SK-N-SH treated with all-trans-retinoic acid at 6 μM for 48 hours (cell line): ENCODE measurements around the gene SBNO1.
"Not testable (repeated sequence)": the region's sequence is repeated elsewhere in the genome, so short reads cannot be mapped to it uniquely, and the experiment has no call there.

ENCODE experiments used
- ATAC-seq: fragments of 200-7000 bp; cut with Tn5 transposase; 3 replicates; pipeline ENCODE4 v1.9.1; 2020; ENCODE audit warnings: mild to moderate bottlenecking, moderate library complexity
- ARNTL ChIP-seq: fragments of 450-650 bp; formaldehyde crosslinking; IDR thresholded peaks from 2 replicates; pipeline ENCODE4 v1.5.0; 2020; ENCODE audit warnings: low read depth, mild to moderate bottlenecking, moderate library complexity, borderline replicate concordance
- BACH2 ChIP-seq: fragments of 250-450 bp; sonication (Bioruptor Pico); IDR thresholded peaks from 2 replicates; pipeline ENCODE4 v1.9.0; 2021; ENCODE audit warnings: mild to moderate bottlenecking, borderline replicate concordance
- CREB5 ChIP-seq: fragments of 250-450 bp; sonication (Bioruptor Pico); IDR thresholded peaks from 2 replicates; pipeline ENCODE4 v1.5.1; 2020; ENCODE audit warnings: low read depth, mild to moderate bottlenecking, moderate library complexity
- CSDC2 ChIP-seq: fragments of 250-450 bp; sonication (Bioruptor Pico); IDR thresholded peaks from 2 replicates; pipeline ENCODE4 v1.5.0; 2020; ENCODE audit warnings: mild to moderate bottlenecking, moderate library complexity
- CSRNP3 ChIP-seq: fragments of 250-450 bp; sonication (Bioruptor Pico); IDR thresholded peaks from 2 replicates; pipeline ENCODE4 v1.5.1; 2021; ENCODE audit warnings: mild to moderate bottlenecking, moderate library complexity
- ESRRG ChIP-seq: fragments of 250-450 bp; sonication (Bioruptor Pico); IDR thresholded peaks from 2 replicates; pipeline ENCODE4 v1.6.1; 2021; ENCODE audit warnings: mild to moderate bottlenecking
- GLIS3 ChIP-seq: fragments of 250-450 bp; sonication (Bioruptor Pico); IDR thresholded peaks from 2 replicates; pipeline ENCODE4 v1.5.0; 2020; ENCODE audit warnings: mild to moderate bottlenecking, moderate library complexity
- ISL1 ChIP-seq: fragments of 250-450 bp; sonication (Bioruptor Pico); IDR thresholded peaks from 2 replicates; pipeline ENCODE4 v2.1.2; 2022; ENCODE audit warnings: mild to moderate bottlenecking, moderate library complexity
- OSR1 ChIP-seq: fragments of 250-450 bp; sonication (Bioruptor Pico); IDR thresholded peaks from 2 replicates; pipeline ENCODE4 v1.8.0; 2022; ENCODE audit warnings: moderate library complexity, mild to moderate bottlenecking, inconsistent platforms
- PATZ1 ChIP-seq: fragments of 250-450 bp; sonication (Bioruptor Pico); IDR thresholded peaks from 2 replicates; pipeline ENCODE4 v1.8.0; 2020; ENCODE audit warnings: mild to moderate bottlenecking, moderate library complexity, borderline replicate concordance
- PPARA ChIP-seq: fragments of 250-450 bp; sonication (Bioruptor Pico); IDR thresholded peaks from 2 replicates; pipeline ENCODE4 v1.5.0; 2020; ENCODE audit warnings: mild to moderate bottlenecking, borderline replicate concordance
- RARB ChIP-seq: fragments of 250-450 bp; sonication (Bioruptor Pico); IDR thresholded peaks from 2 replicates; pipeline ENCODE4 v1.8.0; 2021; ENCODE audit warnings: mild to moderate bottlenecking, moderate library complexity
- SNAI2 ChIP-seq: fragments of 250-450 bp; sonication (Bioruptor Pico); IDR thresholded peaks from 2 replicates; pipeline ENCODE4 v1.5.0; 2020; ENCODE audit warnings: mild to moderate bottlenecking, moderate library complexity
- TCF4 ChIP-seq: fragments of 250-450 bp; sonication (Bioruptor Pico); IDR thresholded peaks from 2 replicates; pipeline ENCODE4 v1.8.0; 2021; ENCODE audit warnings: mild to moderate bottlenecking, moderate library complexity, borderline replicate concordance
- TOX ChIP-seq: fragments of 250-450 bp; sonication (Bioruptor Pico); IDR thresholded peaks from 2 replicates; pipeline ENCODE4 v1.8.0; 2021; ENCODE audit warnings: mild to moderate bottlenecking, moderate library complexity, borderline replicate concordance
- ZC3H10 ChIP-seq: fragments of 250-450 bp; sonication (Bioruptor Pico); IDR thresholded peaks from 2 replicates; pipeline ENCODE4 v1.5.1; 2021; ENCODE audit warnings: mild to moderate bottlenecking, moderate library complexity
- ZFP3 ChIP-seq: fragments of 250-450 bp; sonication (Bioruptor Pico); IDR thresholded peaks from 2 replicates; pipeline ENCODE4 v1.5.0; 2020; ENCODE audit warnings: mild to moderate bottlenecking, moderate library complexity
- ZFP30 ChIP-seq: fragments of 450-650 bp; formaldehyde crosslinking; IDR thresholded peaks from 2 replicates; pipeline ENCODE4 v1.5.0; 2022; ENCODE audit warnings: mild to moderate bottlenecking, moderate library complexity
- ZNF565 ChIP-seq: fragments of 450-650 bp; formaldehyde crosslinking; conservative IDR thresholded peaks from 2 replicates; pipeline ENCODE4 v1.5.0; 2020; ENCODE audit warnings: low read depth, mild to moderate bottlenecking, moderate library complexity
- ZNF70 ChIP-seq: fragments of 450-650 bp; formaldehyde crosslinking; IDR thresholded peaks from 2 replicates; pipeline ENCODE4 v1.5.0; 2020; ENCODE audit warnings: mild to moderate bottlenecking, moderate library complexity
- ZNF8 ChIP-seq: fragments of 450-650 bp; formaldehyde crosslinking; IDR thresholded peaks from 2 replicates; pipeline ENCODE4 v1.5.0; 2020; ENCODE audit warnings: mild to moderate bottlenecking, moderate library complexity

Gene SBNO1

GRCh38 chr12:123258593-123258992 lies 106.1 kb downstream of the SBNO1 start (continued):
- TF ChIP-seq PATZ1 (CRISPR knock-in tag) (no peak), ARNTL (CRISPR knock-in tag) (no peak), BACH2 (CRISPR knock-in tag) (no peak), CSDC2 (no peak), PPARA (CRISPR knock-in tag) (no peak), SNAI2 (no peak), CSRNP3 (CRISPR knock-in tag) (no peak), OSR1 (no peak), ZC3H10 (no peak), ZNF8 (CRISPR knock-in tag) (no peak), ZFP3 (CRISPR knock-in tag) (no peak)

- ATAC-seq: no peak
- TF ChIP-seq ZNF565 (CRISPR knock-in tag): no peak
- TF ChIP-seq BACH2 (CRISPR knock-in tag): no peak
- no peak for TF ChIP-seq SNAI2
- TF ChIP-seq TCF4 (CRISPR knock-in tag): no peak
- no peak for TF ChIP-seq CREB5 (CRISPR knock-in tag)
- TF ChIP-seq GLIS3: no peak
- TF ChIP-seq ISL1 (CRISPR knock-in tag): no peak
- no peak for TF ChIP-seq ARNTL (CRISPR knock-in tag)
- no peak for TF ChIP-seq PATZ1 (CRISPR knock-in tag)
- TF ChIP-seq ZFP3 (CRISPR knock-in tag): no peak
- no peak for TF ChIP-seq TOX (CRISPR knock-in tag)
These were observed 109.7 kb downstream of the SBNO1 start for GRCh38 chr12:123254853-123255446.

GRCh38 chr12:123253641-123254459 lies 110.8 kb downstream of the SBNO1 start:
- no peak for ATAC-seq
- TF ChIP-seq ZFP3 (CRISPR knock-in tag) (no peak), CSDC2 (no peak), SNAI2 (no peak), ZFP30 (no peak), TCF4 (CRISPR knock-in tag) (no peak), ESRRG (CRISPR knock-in tag) (no peak), TOX (CRISPR knock-in tag) (no peak), PATZ1 (CRISPR knock-in tag) (no peak), CREB5 (CRISPR knock-in tag) (no peak), ISL1 (CRISPR knock-in tag) (no peak), CSRNP3 (CRISPR knock-in tag) (no peak), RARB (CRISPR knock-in tag) (no peak), ZNF8 (CRISPR knock-in tag) (no peak), PPARA (CRISPR knock-in tag) (no peak), GLIS3 (no peak), BACH2 (CRISPR knock-in tag) (no peak), ARNTL (CRISPR knock-in tag) (no peak), OSR1 (no peak), ZC3H10 (no peak), ZNF70 (CRISPR knock-in tag) (no peak)
- TF ChIP-seq, all 23 proteins: peak for 0

- not testable (repeated sequence) for ATAC-seq
These were observed 112.3 kb downstream of the SBNO1 start for GRCh38 chr12:123252365-123252764.
